Aorta (tissue), 5 donors: ENCODE data around the gene NFIX. TPM values are rescaled to one million over a fixed set of nuclear protein-coding genes. Genes with fewer than 3 reads are reported as not detected.

Source experiments
- ATAC-seq: fragments of 200-7000 bp; cut with Tn5 transposase; one replicate; pipeline ENCODE4 v1.9.1; 2022; ENCODE audit warnings: moderate library complexity; ENCODE audit not compliant: low FRiP score
- DNase-seq, 2 donors: peaks; one replicate each; pipeline ENCODE4 v3.0.0-alpha.2; 2020
- H3K27ac ChIP-seq, 2 donors: one replicate each; pipeline ENCODE4 v1.5.1; 2013; ENCODE audit warnings: low read length in 2 of 2, mild to moderate bottlenecking in 2 of 2, moderate library complexity in 2 of 2, control low read depth in 1 of 2, inconsistent platforms in 1 of 2, low read depth in 1 of 2
- H3K27me3 ChIP-seq, 2 donors: one replicate each; pipeline ENCODE4 v1.6.1; 2013; ENCODE audit warnings: control low read depth in 1 of 2, low read length in 1 of 2, mild to moderate bottlenecking in 1 of 2, moderate library complexity in 1 of 2; ENCODE audit not compliant: insufficient read depth in 2 of 2, control insufficient read depth in 1 of 2
- H3K36me3 ChIP-seq, 2 donors: one replicate each; pipeline ENCODE4 v1.6.1; 2013; ENCODE audit warnings: control low read depth in 1 of 2, low read length in 1 of 2, mild to moderate bottlenecking in 1 of 2; ENCODE audit not compliant: insufficient read depth in 2 of 2, control insufficient read depth in 1 of 2
- H3K4me1 ChIP-seq, 2 donors: one replicate each; pipeline ENCODE4 v1.6.1; 2013; ENCODE audit warnings: low read length in 2 of 2, control low read depth in 1 of 2, mild to moderate bottlenecking in 1 of 2, moderate library complexity in 1 of 2; ENCODE audit not compliant: insufficient read depth in 2 of 2, control insufficient read depth in 1 of 2
- H3K4me3 ChIP-seq, 2 donors: one replicate each; pipeline ENCODE4 v1.5.1; 2013; ENCODE audit warnings: low read length in 2 of 2, control low read depth in 1 of 2, mild to moderate bottlenecking in 1 of 2
- H3K9me3 ChIP-seq: one replicate; pipeline ENCODE4 v1.6.1; 2013; ENCODE audit warnings: mild to moderate bottlenecking, low read length; ENCODE audit not compliant: control insufficient read depth
- WGBS, 2 donors: extraction: QIAGEN DNeasy Blood & Tissue Kit; methylation state at CpG; one replicate each; pipeline ENCODE4 v1.1.7; 2013; 5-methylcytosine and 5-hydroxymethylcytosine counted together
- intact Hi-C, 2 donors: fragments of 100-400 bp; cut with DNase I; formaldehyde crosslinking; loops; one replicate each; pipeline versions ENCODE4 v1.14.2 to v1.15.0; 2022
- polyA plus RNA-seq, 2 donors: library from polyadenylated mRNA; stranded (reverse); fragments of 200-250 nt; gene quantifications; one replicate each; pipeline ENCODE4 v1.2.3, GENCODE V29; 2013
- total RNA-seq, 2 donors: library from RNA; stranded (reverse); fragmentation: NEBNext Ultra II Directional; extraction: Animal tissue kit (Norgen Biotek cat#: 25700); gene quantifications; one replicate each; pipeline ENCODE4 v1.2.1, GENCODE V29; 2021
- donor health status: healthy with polysubstance abuse.
- donor health status: Bipolar disorder and iron deficiency.
- donor health status: DM: no; HTN: no; CAD: no.
- donor health status: DM: no; HTN: no; CAD: no.
- donor health status: DM: yes; HTN: yes; CAD: no.

NFIX gene
- total and polyA plus RNA-seq, 4 donors, result 45.5 to 327 (median 117) TPM

DNA sequence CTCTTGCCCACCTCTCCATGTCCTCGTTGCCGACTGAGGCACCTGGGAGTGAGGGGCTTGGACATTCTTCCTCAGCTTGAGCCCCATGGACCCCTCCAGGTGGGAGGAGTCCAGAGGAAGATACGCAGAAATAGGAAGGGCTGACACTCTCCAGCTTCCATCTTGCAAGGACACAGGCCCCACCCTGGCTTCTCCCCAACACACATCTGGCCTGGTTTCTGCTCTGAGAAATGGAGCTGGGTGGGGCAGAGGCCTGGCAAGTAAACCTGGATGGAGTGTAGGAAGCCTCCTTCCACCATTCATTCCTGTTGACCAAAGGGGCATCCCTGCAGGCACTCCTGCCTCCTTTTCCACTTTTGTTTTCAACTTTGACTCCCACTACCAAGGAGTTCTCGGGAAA lies 50.5 kb downstream of the NFIX start:
- DNase-seq (no peak), ATAC-seq (no peak)
- Histone ChIP-seq H3K4me1 (peaks cover 1 to 4% of the 10 kb centered on the region in 2 donors), H3K27me3 (no peaks in the 10 kb centered on the region), H3K4me3 (no peak overlapping the region), H3K36me3 (no peaks in the 10 kb centered on the region), H3K9me3 (no peaks in the 10 kb centered on the region), H3K27ac (peak overlapping the region in 1 of 2 donors; percentile 16)
- 77 to 89% methylated on average over 4 of the region's 4 CpGs for whole genome bisulfite sequencing, 2 donors
- intact Hi-C loops, result no loop called here

DNA sequence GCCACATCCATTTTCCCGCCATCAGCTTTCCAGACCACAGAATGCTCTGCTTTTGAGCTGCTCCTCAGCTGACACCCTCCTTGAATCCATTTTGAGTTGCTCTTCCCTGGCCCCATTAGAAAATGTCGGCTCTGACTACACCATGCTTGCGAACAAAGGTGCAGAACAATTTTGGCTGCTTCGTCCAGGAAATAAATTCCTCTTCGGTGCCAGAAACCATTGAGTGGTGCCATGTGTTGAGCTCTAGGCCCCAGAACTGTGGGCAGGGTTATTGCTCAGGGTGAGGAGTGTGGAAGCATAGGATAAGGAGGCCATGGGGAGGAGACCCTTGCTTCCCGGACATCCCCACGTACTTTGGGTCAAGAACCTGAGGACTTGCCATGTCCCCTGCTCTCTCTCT lies 52.1 kb downstream of the NFIX start:
- DNase-seq (no peak), ATAC-seq (no peak)
- intact Hi-C loops, result no loop called here
- Histone ChIP-seq H3K9me3 (no peaks in the 10 kb centered on the region), H3K4me3 (no peak overlapping the region), H3K27me3 (no peaks in the 10 kb centered on the region), H3K4me1 (peaks cover 4 to 6% of the 10 kb centered on the region in 2 donors), H3K36me3 (no peaks in the 10 kb centered on the region), H3K27ac (peak overlapping the region in 1 of 2 donors; percentile 50)
- 41 to 44% methylated on average over 7 of the region's 7 CpGs for WGBS, 2 donors

DNA sequence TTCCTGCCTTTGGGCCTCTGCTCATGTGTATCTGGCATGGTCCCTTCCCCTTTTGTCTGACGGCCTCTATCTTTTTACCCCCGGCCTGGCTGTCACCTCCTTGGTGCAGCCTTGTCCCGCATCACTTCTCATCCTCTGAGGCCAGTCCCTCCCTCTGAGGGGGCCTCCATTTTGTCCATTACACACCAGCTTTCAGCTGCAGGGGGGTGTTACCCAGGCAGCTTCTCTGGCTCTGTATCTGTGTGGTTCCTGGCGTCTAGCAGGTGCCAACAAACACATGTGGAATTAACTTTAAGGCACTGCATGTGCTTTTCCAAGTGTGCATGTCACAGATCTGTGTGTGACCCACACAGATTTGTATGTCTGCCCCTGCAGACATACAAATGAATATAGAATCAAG lies 55.0 kb downstream of the NFIX start:
- Histone ChIP-seq H3K36me3 (no peaks in the 10 kb centered on the region), H3K27me3 (no peaks in the 10 kb centered on the region), H3K9me3 (no peaks in the 10 kb centered on the region), H3K27ac (peak overlapping the region; percentile 35 to 88), H3K4me1 (peaks cover 4 to 13% of the 10 kb centered on the region in 2 donors), H3K4me3 (no peak overlapping the region)
- 11 to 12% methylated on average over 4 of the region's 4 CpGs for WGBS, 2 donors
- ATAC-seq, result no peak
- intact Hi-C loops, result no loop called here
- DNase-seq, result no peak

DNA sequence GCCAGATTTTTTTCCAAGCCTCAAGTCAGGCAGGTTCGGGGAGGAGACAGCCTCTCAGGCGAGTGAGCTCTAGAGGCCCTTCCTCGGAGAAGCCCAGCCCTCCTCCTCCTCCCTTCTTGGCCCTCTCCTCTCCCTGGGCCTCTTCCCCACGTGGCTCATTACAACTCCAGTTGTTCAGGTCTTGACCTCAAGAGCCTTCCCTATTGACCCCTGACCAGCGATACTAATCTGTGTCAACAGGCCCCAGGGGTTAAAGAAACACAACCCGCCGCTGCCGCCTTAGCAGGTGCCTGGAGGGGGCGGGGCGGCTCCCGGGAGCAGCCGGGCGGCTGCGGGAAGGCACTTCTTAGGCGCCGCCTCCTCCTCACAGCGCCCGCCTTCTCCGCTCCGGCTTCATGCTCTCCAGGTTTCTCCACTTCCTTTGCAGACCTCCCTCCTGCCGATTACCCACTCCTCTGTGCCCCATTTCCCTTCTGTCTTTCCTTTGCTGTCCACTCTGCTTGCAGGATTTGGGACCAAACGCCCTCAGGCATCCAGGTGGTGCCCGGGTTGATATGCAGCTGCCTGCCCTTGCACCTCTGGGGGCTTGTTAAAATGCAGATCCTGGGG lies 56.4 kb downstream of the NFIX start:
- Histone ChIP-seq H3K27ac (peak overlapping the region in 1 of 2 donors; percentile 88), H3K36me3 (no peaks in the 10 kb centered on the region), H3K9me3 (no peaks in the 10 kb centered on the region), H3K27me3 (no peaks in the 10 kb centered on the region), H3K4me1 (peaks cover 4 to 13% of the 10 kb centered on the region in 2 donors), H3K4me3 (no peak overlapping the region)
- intact Hi-C loops, result no loop called here
- DNase-seq (peak; percentile 72 to 87), ATAC-seq (no peak)
- 2% methylated on average over 23 of the region's 23 CpGs for WGBS, 2 donors

DNA sequence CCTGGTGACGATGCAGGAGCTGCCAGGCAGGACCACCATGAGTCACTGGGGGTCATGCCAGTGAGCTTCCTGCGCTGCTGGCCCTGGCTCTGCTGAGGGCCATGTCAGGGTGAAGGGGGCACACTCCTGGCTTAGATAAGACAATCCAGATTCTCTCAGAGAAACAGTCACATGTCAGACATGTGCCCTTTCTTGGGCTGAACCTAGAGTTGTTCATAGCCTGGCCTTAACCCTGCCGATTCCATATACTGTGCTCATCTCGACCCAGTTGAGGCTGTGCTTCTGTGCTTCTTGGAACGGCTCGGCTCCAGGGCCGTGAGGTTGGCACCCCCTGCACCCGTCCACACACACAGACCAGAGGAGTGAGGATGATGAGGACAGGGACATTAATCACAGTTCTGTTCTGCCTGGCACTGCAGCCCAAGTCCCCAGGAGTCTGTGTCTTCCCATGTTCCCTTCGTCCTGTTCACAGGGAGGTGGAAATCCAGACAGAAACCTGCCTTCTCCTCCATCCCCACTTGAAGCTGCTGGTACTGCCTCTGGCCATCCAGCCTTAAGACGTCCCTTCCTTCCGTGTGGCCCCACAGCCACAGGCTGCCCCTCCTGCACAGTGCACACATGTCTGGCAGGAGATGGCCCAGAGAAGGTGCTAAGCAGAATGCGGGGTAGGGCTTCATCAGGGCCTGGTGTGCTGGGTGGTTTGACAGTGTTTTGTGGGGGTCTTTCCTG lies 57.3 kb downstream of the NFIX start:
- 7 to 17% methylated on average over 12 of the region's 12 CpGs for WGBS, 2 donors
- ATAC-seq (no peak), DNase-seq (no peak)
- no peaks in the 10 kb centered on the region for H3K27me3 ChIP-seq
- H3K4me1 ChIP-seq, result peaks cover under 1 to 13% of the 10 kb centered on the region in 2 donors
- H3K36me3 ChIP-seq, result no peaks in the 10 kb centered on the region
- H3K27ac ChIP-seq, result peak overlapping the region; percentile 29 to 88
- intact Hi-C loops, result no loop called here
- H3K4me3 ChIP-seq, result no peak overlapping the region
- no peaks in the 10 kb centered on the region for H3K9me3 ChIP-seq

DNA sequence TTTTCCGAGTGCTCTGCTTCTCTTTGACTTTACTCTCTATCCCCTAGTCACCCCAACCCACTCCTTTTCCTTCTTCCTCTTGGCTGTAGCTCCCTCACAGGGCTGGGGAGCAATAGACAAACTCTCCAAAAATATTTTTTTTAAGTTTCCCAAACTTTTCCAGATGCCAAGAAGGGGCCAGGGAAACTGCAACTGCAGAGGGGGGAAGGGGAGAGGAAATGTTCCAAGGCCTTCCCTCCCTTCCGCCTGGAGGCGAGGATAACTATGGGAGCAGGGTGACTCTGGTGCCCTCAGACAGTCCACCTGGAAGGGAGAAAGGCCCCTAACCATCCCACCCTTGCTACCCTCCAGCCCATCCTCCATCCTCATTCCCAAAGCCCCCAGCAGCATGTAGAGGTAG lies 58.0 kb downstream of the NFIX start:
- intact Hi-C loops, result no loop called here
- ATAC-seq, result no peak
- Histone ChIP-seq H3K36me3 (no peaks in the 10 kb centered on the region), H3K9me3 (no peaks in the 10 kb centered on the region), H3K27ac (peak overlapping the region; percentile 83 to 88), H3K4me3 (no peak overlapping the region), H3K4me1 (peaks cover 0 to 13% of the 10 kb centered on the region in 2 donors), H3K27me3 (no peaks in the 10 kb centered on the region)
- no peak for DNase-seq
- WGBS, 2 donors, result 5 to 15% methylated on average over 3 of the region's 3 CpGs

DNA sequence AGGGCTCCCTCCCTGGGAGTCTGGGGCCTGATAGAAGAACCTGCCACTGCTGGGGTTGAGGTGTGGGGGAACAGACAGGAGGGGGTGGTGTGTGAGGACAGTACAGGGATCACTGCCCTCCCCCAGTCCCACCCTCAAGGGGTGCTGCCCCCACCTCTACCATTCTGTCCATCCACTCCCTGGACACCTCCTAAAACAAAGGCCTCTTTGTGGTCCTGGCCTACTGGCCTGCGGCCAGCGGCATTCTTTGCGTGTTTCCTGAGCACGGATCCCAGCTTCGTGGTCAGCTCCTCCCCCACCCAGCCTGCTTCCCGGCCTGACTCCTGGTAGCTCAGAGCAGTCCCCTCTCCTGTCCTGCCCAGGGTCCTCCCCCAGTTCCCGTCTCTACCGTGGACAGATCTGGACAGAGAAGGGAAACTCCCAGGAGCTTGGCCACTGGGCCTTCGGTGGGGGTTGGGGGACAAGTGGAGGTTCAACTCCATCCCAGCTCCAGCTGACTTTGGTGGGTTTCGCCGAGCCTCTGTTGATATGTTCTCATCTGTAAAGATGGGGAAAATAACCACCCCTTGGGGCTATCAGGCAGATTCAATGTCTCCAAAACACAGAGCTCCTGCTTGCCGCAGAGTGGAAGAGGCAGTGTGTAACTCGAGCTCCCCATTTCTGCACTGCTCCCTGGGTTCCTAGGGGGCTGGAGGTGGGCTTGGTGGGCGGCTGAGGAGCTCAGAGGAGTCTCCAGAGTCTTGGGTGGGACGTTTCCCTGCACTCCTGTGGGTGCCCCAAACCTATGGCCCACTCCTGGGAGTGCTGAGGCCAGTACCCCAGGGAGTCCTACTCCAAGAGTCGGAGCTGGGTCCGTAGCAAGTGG lies 58.7 kb downstream of the NFIX start:
- no peaks in the 10 kb centered on the region for H3K27me3 ChIP-seq
- peak overlapping the region; percentile 83 to 88 for H3K27ac ChIP-seq
- H3K4me1 ChIP-seq, result peaks cover 0 to 13% of the 10 kb centered on the region in 2 donors
- H3K36me3 ChIP-seq, result no peaks in the 10 kb centered on the region
- DNase-seq, result peak; percentile 93 to 96
- intact Hi-C loops, result no loop called here
- WGBS, 2 donors, result 14 to 17% methylated on average over 15 to 17 of the region's 17 CpGs
- no peak overlapping the region for H3K4me3 ChIP-seq
- H3K9me3 ChIP-seq, result no peaks in the 10 kb centered on the region
- ATAC-seq, result peak; percentile 54

DNA sequence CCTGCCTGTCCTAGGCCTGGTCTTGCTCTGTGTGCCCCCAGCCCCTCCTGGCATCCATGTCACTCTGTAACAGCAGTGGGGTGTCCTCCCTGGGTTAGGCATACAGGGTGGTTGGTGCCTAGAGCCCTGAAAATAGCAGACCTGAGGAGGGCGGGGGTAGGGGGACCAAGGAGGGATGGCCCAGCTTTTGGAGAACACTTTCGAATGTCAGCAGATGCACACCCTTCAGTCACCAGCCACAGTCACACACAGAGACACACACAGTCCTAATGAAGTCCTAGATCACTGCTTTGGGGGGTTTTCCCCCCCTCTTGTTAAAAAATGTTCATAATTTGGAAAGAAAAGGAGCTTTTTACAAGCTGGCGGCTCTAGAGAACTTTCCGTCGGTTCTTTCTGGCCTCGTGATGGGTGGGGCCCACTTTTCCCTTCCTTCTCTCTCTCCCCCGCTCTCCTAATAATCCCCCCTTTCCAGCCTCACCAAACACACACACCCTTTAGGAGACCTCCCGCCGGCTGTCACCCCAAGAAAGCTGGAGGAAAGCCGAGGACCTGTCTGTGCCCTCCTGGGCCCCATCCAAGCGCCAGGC lies 59.4 kb downstream of the NFIX start:
- H3K36me3 ChIP-seq, result no peaks in the 10 kb centered on the region
- ATAC-seq (peak; percentile 40), DNase-seq (no peak)
- WGBS, 2 donors, result 3 to 7% methylated on average over 11 of the region's 11 CpGs
- intact Hi-C loops, result no loop called here
- H3K4me3 ChIP-seq, result no peak overlapping the region
- peaks cover 0 to 13% of the 10 kb centered on the region in 2 donors for H3K4me1 ChIP-seq
- H3K27ac ChIP-seq, result peak overlapping the region; percentile 83 to 88
- no peaks in the 10 kb centered on the region for H3K27me3 ChIP-seq
- no peaks in the 10 kb centered on the region for H3K9me3 ChIP-seq
